H1 (cell line): ENCODE results near the gene ANKRD62. TPM values are rescaled to one million over a fixed set of nuclear protein-coding genes. Genes with fewer than 3 reads are reported as not detected.

Experiments
- NRF1 ChIP-seq: IDR thresholded peaks from 2 replicates; pipeline ENCODE4 v1.6.1; 2011; ENCODE audit warnings: mild to moderate bottlenecking, low read depth, low read length, improper control_type of control experiment
- SAP30 ChIP-seq: fragments of 300-600 bp; sonication (generic); IDR thresholded peaks from 2 replicates; pipeline ENCODE4 v1.7.1; 2012; ENCODE audit warnings: low read length, moderate library complexity, mild to moderate bottlenecking, inconsistent platforms; ENCODE audit not compliant: insufficient read depth, insufficient replicate concordance
- TAF7 ChIP-seq: optimal IDR thresholded peaks from 2 replicates; pipeline ENCODE3; 2011; ENCODE audit warnings: low read depth, mild to moderate bottlenecking, inconsistent platforms, low read length, moderate library complexity, borderline replicate concordance
- TCF12 ChIP-seq: IDR thresholded peaks from 2 replicates; pipeline ENCODE4 v1.6.1; 2011; ENCODE audit warnings: low read depth, mild to moderate bottlenecking, low read length
- polyA plus RNA-seq, 7 experiments: library from polyadenylated mRNA; depleted of rRNA in 3 of 7; stranded (reverse) in 5 of 7; unstranded in 2 of 7; fragments of >200 nt in 5 of 7; fragments of 200-250 nt in 2 of 7; gene quantifications; 1 replicate in 5 of 7; 2 replicates in 1 of 7; 4 replicates in 1 of 7; pipeline versions ENCODE4 v1.2.1 to v1.2.3, GENCODE V29; 2011 to 2013; ENCODE audit warnings: missing spikeins in 2 of 7, mixed read lengths in 2 of 7
- total RNA-seq: library from RNA; stranded (reverse); fragmentation: NEBNext Ultra II Directional; extraction: Animal tissue kit (Norgen Biotek cat#: 25700); gene quantifications from 2 replicates; pipeline ENCODE4 v1.2.1, GENCODE V29; 2021
- TF ChIP-seq, protein P1 (sequence below): IDR thresholded peaks from 2 replicates; pipeline ENCODE4 v1.6.1; 2012; ENCODE audit warnings: inconsistent platforms

Gene ANKRD62
- total and polyA plus RNA-seq, 2 of the 8 experiments (the other 6 are each of a cell fraction or from before 2014, with no cell fraction given), result not detected

- no peak for TF ChIP-seq SAP30
- TF ChIP-seq NRF1, result no peak
- TF ChIP-seq TCF12, result no peak
- no peak for TF ChIP-seq TAF7
- TF ChIP-seq, protein P1, sequence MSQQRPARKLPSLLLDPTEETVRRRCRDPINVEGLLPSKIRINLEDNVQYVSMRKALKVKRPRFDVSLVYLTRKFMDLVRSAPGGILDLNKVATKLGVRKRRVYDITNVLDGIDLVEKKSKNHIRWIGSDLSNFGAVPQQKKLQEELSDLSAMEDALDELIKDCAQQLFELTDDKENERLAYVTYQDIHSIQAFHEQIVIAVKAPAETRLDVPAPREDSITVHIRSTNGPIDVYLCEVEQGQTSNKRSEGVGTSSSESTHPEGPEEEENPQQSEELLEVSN, result no peak
- TF ChIP-seq, all 59 proteins: peak for 0
Measured at GRCh38 chr18:12119358-12119757, 25.7 kb downstream of the ANKRD62 start (continued).
